ENCODE measurements around the gene SGCB. TPM values are rescaled to one million over a fixed set of nuclear protein-coding genes. Genes with fewer than 3 reads are reported as not detected.

Gene SGCB
- 21.1 and 31.5 TPM in 2 replicates for total RNA-seq

GRCh38 chr4:52038103-52038912 is at the start of gene SGCB:
Gene SGCB, minus strand, starts transcription at chr4:52038299. Its CDS starts 40 bp downstream, at chr4:52038259.

GRCh38 chr4:52051213-52051614 is 13.1 kb upstream of the SGCB start, which contains the start of gene SPATA18:
Gene SPATA18, plus strand, starts transcription at chr4:52051304. Its CDS starts 401 bp downstream, at chr4:52051705.

GRCh38 chr4:52019936-52020657 is 18.0 kb downstream of the SGCB start, which contains the start of gene LRRC66:
Gene LRRC66, minus strand, starts transcription at chr4:52020363. Its CDS starts 2,750 bp downstream, at chr4:52017613.

Other genes starting within 250 kb of the SGCB start
- 21.3 and 30.0 TPM in 2 replicates for gene DCUN1D4, start 195.1 kb downstream of the SGCB start, total RNA-seq
- 0.34 and 0.81 TPM in 2 replicates for gene LRRC66, start 17.9 kb downstream of the SGCB start, total RNA-seq
- 11.0 and 16.4 TPM in 2 replicates for gene SPATA18, start 13.0 kb upstream of the SGCB start, total RNA-seq

Measured in cardiac ventricle fibroblast (primary cell).